ENCODE results near the gene HS2ST1. TPM values are rescaled to one million over a fixed set of nuclear protein-coding genes. Genes with fewer than 3 reads are reported as not detected.
A peak's percentile ranks its signal among the peaks of the same experiment; 100 is the strongest.

The HS2ST1 gene
- total RNA-seq, 2 donors from 2014 or later: 11.5 to 11.7 TPM

DNA sequence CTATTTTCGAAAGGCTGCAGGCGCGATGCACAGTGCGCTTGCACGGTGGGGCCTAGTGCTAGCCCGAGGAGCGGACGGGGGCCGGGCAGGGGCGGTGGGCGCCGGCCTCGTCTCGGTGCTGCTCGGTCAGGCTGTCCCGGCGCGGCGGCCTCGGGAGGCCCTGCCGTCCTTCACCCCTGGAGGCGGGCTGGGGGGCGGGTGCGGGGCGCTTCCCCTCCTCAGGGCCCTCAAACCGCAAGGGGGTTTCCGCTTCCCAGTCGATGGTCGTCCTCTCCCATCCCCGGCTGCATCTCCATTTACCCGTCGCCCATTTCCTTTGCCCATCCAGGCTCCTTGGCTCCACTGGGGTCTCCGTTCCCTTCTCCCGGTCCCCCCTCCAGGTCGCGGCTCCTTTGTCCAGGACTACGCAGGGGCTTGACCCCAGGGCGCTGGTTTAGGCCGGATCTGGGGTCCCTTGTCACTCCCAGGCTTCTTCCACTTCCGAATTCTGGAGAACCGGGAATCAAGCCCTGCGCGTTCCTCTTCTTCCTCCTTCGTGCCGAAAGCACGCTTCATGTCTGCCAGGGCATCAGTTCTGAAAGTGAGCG is 217.9 kb downstream of the HS2ST1 start:
- 51% methylated on average over 47 of the region's 47 CpGs for WGBS
- intact Hi-C loops (cut with DNase I): loop anchor here (5.0 to 10.0 kb wide), 4 partner anchors 162 to 1170 kb away; no protein-coding TSS in a partner anchor
- Histone ChIP-seq H3K36me3 (no peaks in the 10 kb centered on the region), H3K27ac (peak overlapping the region in 1 of 2 donors; percentile 12), H3K4me3 (peak overlapping the region; percentile 22 to 33), H3K4me1 (replicated peaks) (no peaks in the 10 kb centered on the region), H3K27me3 (replicated peaks; ENCODE audit: insufficient read depth) (no peaks in the 10 kb centered on the region), H3K9me3 (no peaks in the 10 kb centered on the region)
- DNase-seq (ENCODE audit: low spot score): no peak
- TF ChIP-seq, protein P1, sequence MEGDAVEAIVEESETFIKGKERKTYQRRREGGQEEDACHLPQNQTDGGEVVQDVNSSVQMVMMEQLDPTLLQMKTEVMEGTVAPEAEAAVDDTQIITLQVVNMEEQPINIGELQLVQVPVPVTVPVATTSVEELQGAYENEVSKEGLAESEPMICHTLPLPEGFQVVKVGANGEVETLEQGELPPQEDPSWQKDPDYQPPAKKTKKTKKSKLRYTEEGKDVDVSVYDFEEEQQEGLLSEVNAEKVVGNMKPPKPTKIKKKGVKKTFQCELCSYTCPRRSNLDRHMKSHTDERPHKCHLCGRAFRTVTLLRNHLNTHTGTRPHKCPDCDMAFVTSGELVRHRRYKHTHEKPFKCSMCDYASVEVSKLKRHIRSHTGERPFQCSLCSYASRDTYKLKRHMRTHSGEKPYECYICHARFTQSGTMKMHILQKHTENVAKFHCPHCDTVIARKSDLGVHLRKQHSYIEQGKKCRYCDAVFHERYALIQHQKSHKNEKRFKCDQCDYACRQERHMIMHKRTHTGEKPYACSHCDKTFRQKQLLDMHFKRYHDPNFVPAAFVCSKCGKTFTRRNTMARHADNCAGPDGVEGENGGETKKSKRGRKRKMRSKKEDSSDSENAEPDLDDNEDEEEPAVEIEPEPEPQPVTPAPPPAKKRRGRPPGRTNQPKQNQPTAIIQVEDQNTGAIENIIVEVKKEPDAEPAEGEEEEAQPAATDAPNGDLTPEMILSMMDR (IDR thresholded peaks at IDR 0.05): no peak
- TF ChIP-seq POLR2AphosphoS5 (IDR thresholded peaks at IDR 0.05): no peak
- no peak for TF ChIP-seq POLR2A (IDR thresholded peaks at IDR 0.05)

DNA sequence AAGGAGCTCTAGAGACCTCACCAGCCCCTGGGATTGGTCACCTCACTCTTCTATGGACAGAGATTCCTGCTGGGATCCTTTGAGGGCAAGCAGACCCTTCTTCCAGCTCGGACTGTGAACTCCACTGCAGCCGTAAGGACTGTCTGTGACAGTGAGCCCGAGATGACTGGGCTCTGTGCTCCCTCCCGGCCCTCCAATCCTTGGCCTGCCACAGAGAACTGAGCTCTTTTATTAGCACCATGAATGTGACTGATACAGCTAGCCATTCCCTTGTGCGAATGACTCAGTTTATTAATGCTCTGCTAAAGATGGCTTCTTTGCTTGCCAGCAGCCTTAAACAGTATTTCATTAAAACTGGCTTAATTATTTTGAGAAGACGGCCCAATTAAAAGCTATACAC is 219.6 kb downstream of the HS2ST1 start:
- no peak overlapping the region for H3K4me3 ChIP-seq
- H3K27ac ChIP-seq: no peak overlapping the region
- WGBS: 66% methylated on average over 6 of the region's 6 CpGs
- H3K36me3 ChIP-seq: no peaks in the 10 kb centered on the region
- TF ChIP-seq, protein P1 (IDR thresholded peaks at IDR 0.05): no peak
- TF ChIP-seq POLR2A (IDR thresholded peaks at IDR 0.05) (no peak), POLR2AphosphoS5 (IDR thresholded peaks at IDR 0.05) (no peak)
- no peak for DNase-seq (ENCODE audit: low spot score)
- H3K4me1 ChIP-seq (replicated peaks): no peaks in the 10 kb centered on the region
- intact Hi-C loops (cut with DNase I): loop anchor here (5.0 to 10.0 kb wide), 4 partner anchors 161 to 1168 kb away; no protein-coding TSS in a partner anchor
- H3K9me3 ChIP-seq: no peaks in the 10 kb centered on the region
- no peaks in the 10 kb centered on the region for H3K27me3 ChIP-seq (replicated peaks; ENCODE audit: insufficient read depth)

DNA sequence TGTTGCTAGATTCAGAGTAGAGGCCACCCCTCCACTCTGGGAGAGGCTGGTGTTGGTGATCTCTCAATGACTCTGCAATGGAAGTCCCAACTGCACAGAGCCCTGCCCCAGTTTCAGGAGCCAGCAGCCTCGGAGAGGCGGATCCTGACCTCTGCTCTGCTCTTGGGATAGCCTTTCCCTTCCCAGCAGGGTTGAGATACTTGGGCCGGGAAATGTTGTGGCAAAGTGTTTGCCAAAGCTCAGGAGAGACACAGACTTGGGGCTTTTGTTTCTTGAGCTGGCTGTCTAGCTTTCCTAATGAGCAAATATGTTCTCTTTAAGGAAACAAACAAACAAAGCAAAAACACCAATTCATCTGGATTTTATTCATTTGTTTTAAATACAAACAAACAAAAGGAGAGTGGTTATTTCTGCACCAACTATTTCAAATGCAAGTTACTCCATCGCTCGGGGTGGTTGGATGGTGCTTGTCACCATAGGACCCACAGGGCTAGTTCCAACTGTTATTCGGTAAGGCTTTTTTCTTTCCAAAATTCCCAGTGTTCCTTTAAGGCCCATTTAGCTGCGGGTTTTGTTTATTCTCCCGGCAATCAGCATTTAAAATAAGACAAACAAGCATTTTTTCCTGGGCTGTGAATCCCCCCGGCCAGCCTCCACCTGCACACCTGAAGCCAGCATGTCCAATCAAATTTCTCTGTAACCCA is 220.3 kb downstream of the HS2ST1 start:
- no peak for DNase-seq (ENCODE audit: low spot score)
- H3K27me3 ChIP-seq (replicated peaks; ENCODE audit: insufficient read depth): no peaks in the 10 kb centered on the region

GRCh38 chr1:87135329-87135712 is 220.9 kb downstream of the HS2ST1 start:
- intact Hi-C loops (cut with DNase I): loop anchor here (10.0 kb wide), 3 partner anchors 159 to 1049 kb away; no protein-coding TSS in a partner anchor
- H3K9me3 ChIP-seq: no peaks in the 10 kb centered on the region
- H3K27me3 ChIP-seq (replicated peaks; ENCODE audit: insufficient read depth): no peaks in the 10 kb centered on the region
- WGBS: 94% methylated on average over 11 of the region's 11 CpGs
- H3K4me3 ChIP-seq: no peak overlapping the region
- no peaks in the 10 kb centered on the region for H3K36me3 ChIP-seq
- TF ChIP-seq, protein P1 (IDR thresholded peaks at IDR 0.05): no peak
- TF ChIP-seq POLR2A (IDR thresholded peaks at IDR 0.05) (no peak), POLR2AphosphoS5 (IDR thresholded peaks at IDR 0.05) (no peak)
- H3K4me1 ChIP-seq (replicated peaks): no peaks in the 10 kb centered on the region
- no peak for DNase-seq (ENCODE audit: low spot score)
- H3K27ac ChIP-seq: no peak overlapping the region

More for the DNA sequence above, 220.3 kb downstream of the HS2ST1 start:
- Histone ChIP-seq H3K36me3 (no peaks in the 10 kb centered on the region), H3K27ac (no peak overlapping the region), H3K4me1 (replicated peaks) (no peaks in the 10 kb centered on the region), H3K9me3 (no peaks in the 10 kb centered on the region), H3K4me3 (no peak overlapping the region)
- 68% methylated on average over 7 of the region's 9 CpGs for WGBS
- intact Hi-C loops (cut with DNase I): loop anchor here (5.0 to 10.0 kb wide), 4 partner anchors 160 to 1168 kb away; no protein-coding TSS in a partner anchor
- no peak for TF ChIP-seq POLR2AphosphoS5 (IDR thresholded peaks at IDR 0.05)
- TF ChIP-seq POLR2A (IDR thresholded peaks at IDR 0.05): no peak
- TF ChIP-seq, protein P1 (IDR thresholded peaks at IDR 0.05): no peak
